Activated naive CD8-positive, alpha-beta T cell treated with anti-CD3 and anti-CD28 coated beads, Interleukin-2, amount 50 U/mL, for 24 hours (primary cell): ENCODE results near the gene MESP1.

Source experiments
- ATAC-seq: fragments of 150-1000 bp; cut with Tn5 transposase; one replicate; pipeline ENCODE4 v1.10.0; 2021
- DNase-seq: peaks from one replicate; pipeline ENCODE4 v3.0.0; 2021
- H3K27ac Mint-ChIP-seq: one replicate; pipeline ENCODE4 v1.8.0; 2021; ENCODE audit warnings: mild to moderate bottlenecking, mixed read lengths
- H3K27me3 Mint-ChIP-seq: one replicate; pipeline ENCODE4 v1.8.0; 2021; ENCODE audit warnings: mixed read lengths
- H3K36me3 Mint-ChIP-seq: one replicate; pipeline ENCODE4 v1.8.0; 2021; ENCODE audit warnings: low read depth, mixed read lengths
- H3K4me1 Mint-ChIP-seq: one replicate; pipeline ENCODE4 v1.8.0; 2021; ENCODE audit warnings: mixed read lengths
- H3K4me3 Mint-ChIP-seq: one replicate; pipeline ENCODE4 v1.8.0; 2021; ENCODE audit warnings: mild to moderate bottlenecking, moderate library complexity, mixed read lengths
- H3K9me3 Mint-ChIP-seq: one replicate; pipeline ENCODE4 v1.8.0; 2021; ENCODE audit warnings: mixed read lengths

The MESP1 gene

GRCh38 chr15:89735773-89736172 lies 15.3 kb downstream of the MESP1 start:
- Mint-ChIP-seq H3K36me3 (no peaks in the 10 kb centered on the region), H3K27me3 (peaks cover 8% of the 10 kb centered on the region), H3K4me3 (no peak overlapping the region), H3K27ac (no peak overlapping the region), H3K9me3 (no peaks in the 10 kb centered on the region), H3K4me1 (no peaks in the 10 kb centered on the region)
- ATAC-seq, result no peak
- DNase-seq, result no peak

GRCh38 chr15:89732451-89733172 lies 18.4 kb downstream of the MESP1 start:
- Mint-ChIP-seq H3K9me3 (no peaks in the 10 kb centered on the region), H3K27me3 (peaks cover 9% of the 10 kb centered on the region), H3K4me1 (no peaks in the 10 kb centered on the region), H3K27ac (no peak overlapping the region), H3K4me3 (no peak overlapping the region), H3K36me3 (no peaks in the 10 kb centered on the region)
- DNase-seq (no peak), ATAC-seq (no peak)

DNA sequence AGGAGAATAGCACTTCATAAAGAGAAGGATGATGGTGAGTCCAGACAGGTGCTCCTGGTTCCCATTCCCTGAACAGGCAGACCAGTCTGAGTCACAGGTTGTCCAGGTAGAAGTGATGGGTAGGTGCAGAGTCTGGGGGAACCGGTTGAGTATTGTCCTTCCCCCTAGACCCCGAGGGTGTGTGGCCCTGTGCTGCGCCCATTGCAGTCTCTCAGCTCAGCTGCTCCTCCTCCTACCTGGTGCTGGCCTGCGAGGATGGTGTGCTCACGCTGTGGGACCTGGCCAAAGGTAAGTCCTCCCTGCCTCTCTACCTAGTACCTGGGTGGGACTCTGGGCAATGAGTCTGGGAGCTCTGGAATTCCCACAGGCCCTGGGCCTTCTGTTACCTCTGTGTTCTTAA lies 19.8 kb downstream of the MESP1 start:
- ATAC-seq (no peak), DNase-seq (no peak)
- H3K4me3 Mint-ChIP-seq, result no peak overlapping the region
- no peaks in the 10 kb centered on the region for H3K9me3 Mint-ChIP-seq
- H3K4me1 Mint-ChIP-seq, result no peaks in the 10 kb centered on the region
- H3K36me3 Mint-ChIP-seq, result no peaks in the 10 kb centered on the region
- no peak overlapping the region for H3K27ac Mint-ChIP-seq
- peaks cover 9% of the 10 kb centered on the region for H3K27me3 Mint-ChIP-seq

DNA sequence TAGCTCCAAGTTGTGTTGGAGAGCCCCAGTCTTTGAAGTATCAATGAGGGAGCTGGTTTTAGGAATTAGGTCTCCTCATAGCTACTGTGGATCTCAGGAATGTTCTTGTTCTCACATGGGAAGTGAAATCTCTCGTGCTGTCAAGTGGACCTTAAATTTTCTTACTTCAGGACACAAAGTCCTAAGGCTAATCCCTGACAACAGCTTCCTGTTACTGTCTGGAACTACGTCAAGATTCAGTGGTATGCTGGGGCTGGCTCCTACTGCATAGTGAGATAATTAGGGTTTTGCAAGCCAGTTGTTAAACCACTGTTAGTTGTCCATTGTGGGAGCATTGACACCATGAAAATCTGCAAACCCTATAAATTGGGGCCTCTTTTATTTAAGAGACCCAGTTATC lies 22.8 kb downstream of the MESP1 start:
- no peak overlapping the region for H3K27ac Mint-ChIP-seq
- H3K4me3 Mint-ChIP-seq, result no peak overlapping the region
- H3K4me1 Mint-ChIP-seq, result no peaks in the 10 kb centered on the region
- peaks cover 6% of the 10 kb centered on the region for H3K27me3 Mint-ChIP-seq
- no peaks in the 10 kb centered on the region for H3K9me3 Mint-ChIP-seq
- DNase-seq, result no peak
- ATAC-seq, result no peak
- H3K36me3 Mint-ChIP-seq, result no peaks in the 10 kb centered on the region

DNA sequence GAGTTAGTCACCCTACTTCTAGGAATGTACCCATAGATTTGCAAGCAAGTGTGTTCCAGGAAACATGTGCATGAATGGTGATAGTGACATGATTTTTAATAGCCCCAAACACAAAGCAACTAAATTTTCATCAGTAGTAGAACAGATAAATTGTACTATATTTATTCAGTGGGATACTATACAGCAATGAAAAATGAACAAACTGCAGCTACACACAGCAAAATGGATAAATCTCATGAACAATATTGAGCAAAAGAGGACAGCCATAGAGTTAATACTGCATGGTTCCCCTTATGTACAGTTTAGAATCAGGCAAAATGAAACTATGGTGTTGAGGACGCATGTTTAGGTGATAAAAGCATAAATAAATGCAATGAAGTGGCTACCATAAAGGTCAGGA lies 26.0 kb downstream of the MESP1 start:
- no peaks in the 10 kb centered on the region for H3K9me3 Mint-ChIP-seq
- H3K4me1 Mint-ChIP-seq, result no peaks in the 10 kb centered on the region
- no peak for DNase-seq
- H3K27me3 Mint-ChIP-seq, result peaks cover 18% of the 10 kb centered on the region
- no peak overlapping the region for H3K27ac Mint-ChIP-seq
- ATAC-seq, result no peak
- H3K4me3 Mint-ChIP-seq, result no peak overlapping the region
- H3K36me3 Mint-ChIP-seq, result no peaks in the 10 kb centered on the region

- H3K27ac Mint-ChIP-seq, result no peak overlapping the region
These were observed 26.4 kb downstream of the MESP1 start for GRCh38 chr15:89724621-89725020.

GRCh38 chr15:89723031-89723430 lies 28.0 kb downstream of the MESP1 start:
- no peak overlapping the region for H3K27ac Mint-ChIP-seq

More at GRCh38 chr15:89724621-89725020, 26.4 kb downstream of the MESP1 start:
- Mint-ChIP-seq H3K27me3 (peaks cover 18% of the 10 kb centered on the region), H3K36me3 (no peaks in the 10 kb centered on the region), H3K4me3 (no peak overlapping the region), H3K9me3 (no peaks in the 10 kb centered on the region), H3K4me1 (no peaks in the 10 kb centered on the region)
- DNase-seq (no peak), ATAC-seq (no peak)

GRCh38 chr15:89714775-89715174 lies 36.3 kb downstream of the MESP1 start:
- H3K4me3 Mint-ChIP-seq, result no peak overlapping the region
- no peak for DNase-seq
- no peaks in the 10 kb centered on the region for H3K36me3 Mint-ChIP-seq
- H3K4me1 Mint-ChIP-seq, result no peaks in the 10 kb centered on the region
- no peak overlapping the region for H3K27ac Mint-ChIP-seq
- no peak for ATAC-seq
- H3K9me3 Mint-ChIP-seq, result no peaks in the 10 kb centered on the region
- H3K27me3 Mint-ChIP-seq, result peaks cover 3% of the 10 kb centered on the region

More at GRCh38 chr15:89723031-89723430, 28.0 kb downstream of the MESP1 start:
- H3K36me3 Mint-ChIP-seq, result no peaks in the 10 kb centered on the region
- no peak overlapping the region for H3K4me3 Mint-ChIP-seq
- DNase-seq (no peak), ATAC-seq (no peak)
- H3K4me1 Mint-ChIP-seq, result no peaks in the 10 kb centered on the region
- peaks cover 19% of the 10 kb centered on the region for H3K27me3 Mint-ChIP-seq
- no peaks in the 10 kb centered on the region for H3K9me3 Mint-ChIP-seq

DNA sequence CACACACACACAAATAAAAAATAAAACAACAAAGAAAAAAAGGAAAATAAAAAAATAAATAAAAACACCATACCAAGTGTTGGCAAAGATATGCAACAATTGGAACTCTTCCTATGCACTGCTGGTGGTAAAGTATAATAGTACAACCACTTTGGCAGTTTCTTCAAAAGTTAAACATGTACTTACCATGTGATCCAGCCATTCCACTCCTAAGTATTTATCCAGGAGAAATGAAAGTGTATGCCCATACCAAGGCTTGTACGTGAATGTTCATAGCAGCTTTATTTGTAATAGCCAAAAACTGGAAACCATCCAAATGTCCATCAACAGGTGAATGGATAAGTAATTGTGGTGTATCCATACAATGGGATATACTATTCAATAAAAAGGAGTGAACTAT lies 43.5 kb downstream of the MESP1 start:
- Mint-ChIP-seq H3K27me3 (peaks cover 12% of the 10 kb centered on the region), H3K36me3 (no peaks in the 10 kb centered on the region), H3K9me3 (no peaks in the 10 kb centered on the region), H3K27ac (no peak overlapping the region), H3K4me3 (no peak overlapping the region), H3K4me1 (no peaks in the 10 kb centered on the region)
- ATAC-seq (no peak), DNase-seq (no peak)

DNA sequence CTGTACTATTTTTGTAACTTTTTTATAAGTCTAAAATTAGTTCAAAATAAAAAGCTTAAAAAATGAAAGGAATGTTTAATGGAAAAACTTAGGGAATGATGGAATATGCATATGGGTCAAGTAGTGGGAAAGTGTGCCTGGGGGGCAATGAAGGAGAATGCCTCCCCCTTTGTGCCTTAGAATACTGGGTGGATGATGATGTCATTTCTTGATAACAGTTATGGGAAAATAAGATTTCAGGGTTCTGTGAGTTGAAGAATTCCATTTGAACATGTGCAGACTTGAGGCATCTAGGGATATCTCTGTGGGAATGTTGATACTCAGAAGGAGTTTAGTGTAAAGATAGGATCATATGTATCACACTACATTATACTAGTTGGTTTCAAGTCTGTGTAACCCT lies 46.6 kb downstream of the MESP1 start:
- ATAC-seq (no peak), DNase-seq (no peak)
- no peak overlapping the region for H3K27ac Mint-ChIP-seq
- no peak overlapping the region for H3K4me3 Mint-ChIP-seq
- no peaks in the 10 kb centered on the region for H3K9me3 Mint-ChIP-seq
- no peaks in the 10 kb centered on the region for H3K4me1 Mint-ChIP-seq
- no peaks in the 10 kb centered on the region for H3K36me3 Mint-ChIP-seq
- H3K27me3 Mint-ChIP-seq, result peaks cover 20% of the 10 kb centered on the region
